OCI-LY3 (cell line): ENCODE data around the gene CYP2J2.

ENCODE experiments used
- EZH2phosphoT487 ChIP-seq: fragments of 200-600 bp; shearing (Covaris generic); IDR thresholded peaks from 2 replicates; pipeline ENCODE4 v1.6.1; 2018; ENCODE audit warnings: antibody characterized with exemption, mixed run types, low read depth
- TF ChIP-seq, protein P1 (sequence below): fragments of 200-600, 300-600 bp; sonication (generic); IDR thresholded peaks from 2 replicates; pipeline ENCODE4 v1.5.1; 2014; ENCODE audit warnings: antibody characterized with exemption, low read length, low read depth

DNA sequence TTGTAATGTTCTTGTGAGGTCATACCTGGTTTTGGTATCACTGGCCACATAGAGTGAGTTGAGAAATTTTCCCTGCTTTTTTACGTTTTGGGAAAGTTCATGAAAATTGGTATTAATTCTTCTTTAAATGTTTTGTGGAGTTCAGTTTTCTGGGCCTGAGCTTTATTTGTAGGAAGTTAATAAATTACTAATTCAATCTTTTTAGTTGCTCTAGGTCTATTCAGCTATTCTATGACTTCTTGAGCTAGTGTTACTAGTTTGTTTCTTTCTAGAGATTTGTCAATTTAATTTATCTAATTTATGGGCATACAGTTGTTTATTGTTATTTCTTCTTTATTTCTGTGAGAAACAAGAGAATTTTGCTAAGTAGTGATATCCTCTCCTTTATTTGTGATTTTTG lies 74.5 kb downstream of the CYP2J2 start:
- TF ChIP-seq, protein P1, sequence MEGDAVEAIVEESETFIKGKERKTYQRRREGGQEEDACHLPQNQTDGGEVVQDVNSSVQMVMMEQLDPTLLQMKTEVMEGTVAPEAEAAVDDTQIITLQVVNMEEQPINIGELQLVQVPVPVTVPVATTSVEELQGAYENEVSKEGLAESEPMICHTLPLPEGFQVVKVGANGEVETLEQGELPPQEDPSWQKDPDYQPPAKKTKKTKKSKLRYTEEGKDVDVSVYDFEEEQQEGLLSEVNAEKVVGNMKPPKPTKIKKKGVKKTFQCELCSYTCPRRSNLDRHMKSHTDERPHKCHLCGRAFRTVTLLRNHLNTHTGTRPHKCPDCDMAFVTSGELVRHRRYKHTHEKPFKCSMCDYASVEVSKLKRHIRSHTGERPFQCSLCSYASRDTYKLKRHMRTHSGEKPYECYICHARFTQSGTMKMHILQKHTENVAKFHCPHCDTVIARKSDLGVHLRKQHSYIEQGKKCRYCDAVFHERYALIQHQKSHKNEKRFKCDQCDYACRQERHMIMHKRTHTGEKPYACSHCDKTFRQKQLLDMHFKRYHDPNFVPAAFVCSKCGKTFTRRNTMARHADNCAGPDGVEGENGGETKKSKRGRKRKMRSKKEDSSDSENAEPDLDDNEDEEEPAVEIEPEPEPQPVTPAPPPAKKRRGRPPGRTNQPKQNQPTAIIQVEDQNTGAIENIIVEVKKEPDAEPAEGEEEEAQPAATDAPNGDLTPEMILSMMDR, result no peak
- TF ChIP-seq EZH2phosphoT487, result no peak
